H1 (cell line): ENCODE results near the gene SRF. TPM values are rescaled to one million over a fixed set of nuclear protein-coding genes. Genes with fewer than 3 reads are reported as not detected.

Source experiments
- CTCF ChIA-PET: fragments of 300-600 bp; sonication (Branson Sonifier 250); formaldehyde crosslinking; loops from one replicate; lab custom pipeline; 2021; ENCODE audit not compliant: partially characterized antibody; lab: Charles Lee
- POLR2A ChIA-PET: fragments of 300-600 bp; sonication (Branson Sonifier 250); formaldehyde crosslinking; loops from one replicate; lab custom pipeline; 2021; ENCODE audit warnings: inconsistent platforms; ENCODE audit not compliant: partially characterized antibody; lab: Charles Lee
- DNase-seq, 2 experiments: peaks; one replicate each; pipeline versions ENCODE4 v3.0.0 to v3.0.0-alpha.2; 2010 to 2022; ENCODE audit warnings: low spot score in 2 of 2, low read depth in 1 of 2, mixed read lengths in 1 of 2
- FAIRE-seq: peaks from 2 replicates; lab custom pipeline; 2011; peaks lifted over from hg19 to GRCh38; lab: Jason Lieb, UNC
- H2AFZ ChIP-seq: 2 replicates; pipeline ENCODE4 v1.8.1; 2012; ENCODE audit warnings: low read length, inconsistent platforms
- H2AK5ac ChIP-seq: 2 replicates; pipeline ENCODE4 v1.6.1; 2013; ENCODE audit warnings: low read depth, low read length
- H2BK120ac ChIP-seq: replicated peaks from 2 replicates; pipeline ENCODE3; 2013; ENCODE audit warnings: low read depth, low read length, inconsistent platforms
- H2BK12ac ChIP-seq: 2 replicates; pipeline ENCODE4 v1.6.1; 2013; ENCODE audit warnings: low read depth, low read length
- H2BK15ac ChIP-seq: 2 replicates; pipeline ENCODE4 v1.6.1; 2013; ENCODE audit warnings: low read length
- H2BK20ac ChIP-seq: 2 replicates; pipeline ENCODE4 v1.6.1; 2013; ENCODE audit warnings: low read length
- H2BK5ac ChIP-seq: 2 replicates; pipeline ENCODE4 v1.6.1; 2013; ENCODE audit warnings: low read depth, low read length
- H3K14ac ChIP-seq: 2 replicates; pipeline ENCODE4 v1.6.1; 2013; ENCODE audit warnings: inconsistent platforms; ENCODE audit not compliant: insufficient read length
- H3K18ac ChIP-seq: 2 replicates; pipeline ENCODE4 v1.6.1; 2013; ENCODE audit warnings: low read length; ENCODE audit errors: extremely low read depth
- H3K23ac ChIP-seq: 2 replicates; pipeline ENCODE4 v1.6.1; 2013; ENCODE audit warnings: inconsistent platforms; ENCODE audit not compliant: insufficient read length
- H3K23me2 ChIP-seq: 2 replicates; pipeline ENCODE4 v1.6.1; 2013; ENCODE audit warnings: low read depth, low read length
- H3K27ac ChIP-seq: 2 replicates; pipeline ENCODE4 v1.6.1; 2011; ENCODE audit warnings: low read depth, low read length, inconsistent platforms
- H3K27me3 ChIP-seq, 4 experiments: replicated peaks in 1 of 4; 1 replicate in 1 of 4; 2 replicates in 3 of 4; pipeline versions ENCODE4 v1.6.1 to v1.8.1; 2011 to 2013; ENCODE audit warnings: low read length in 3 of 4, mild to moderate bottlenecking in 3 of 4, inconsistent platforms in 2 of 4, mixed read lengths in 2 of 4, moderate library complexity in 1 of 4; ENCODE audit not compliant: control insufficient read depth in 3 of 4, insufficient read depth in 3 of 4; ENCODE audit errors: extremely low read depth in 1 of 4
- H3K36me3 ChIP-seq, 4 experiments: 2 replicates each; pipeline versions ENCODE4 v1.6.1 to v1.8.1; 2011 to 2013; ENCODE audit warnings: mild to moderate bottlenecking in 4 of 4, low read length in 3 of 4, moderate library complexity in 2 of 4, control low read depth in 1 of 4, inconsistent platforms in 1 of 4; ENCODE audit not compliant: insufficient read depth in 4 of 4, control insufficient read depth in 2 of 4
- H3K4ac ChIP-seq: replicated peaks from 2 replicates; pipeline ENCODE3; 2013; ENCODE audit warnings: low read length, low read depth, mixed read lengths, inconsistent platforms; ENCODE audit not compliant: insufficient read length
- H3K4me1 ChIP-seq, 4 experiments: replicated peaks in 1 of 4; 1 replicate in 1 of 4; 2 replicates in 3 of 4; pipeline versions ENCODE4 v1.6.1 to v1.8.1; 2011 to 2013; ENCODE audit warnings: low read length in 3 of 4, inconsistent platforms in 2 of 4, mixed read lengths in 1 of 4; ENCODE audit not compliant: insufficient read depth in 4 of 4, control insufficient read depth in 3 of 4
- H3K4me2 ChIP-seq, 2 experiments: 2 replicates each; pipeline versions ENCODE4 v1.6.1 to v1.8.1; 2011 to 2013; ENCODE audit warnings: low read depth in 2 of 2, low read length in 2 of 2, control low read depth in 1 of 2, inconsistent platforms in 1 of 2, mild to moderate bottlenecking in 1 of 2; ENCODE audit not compliant: insufficient read depth in 1 of 2
- H3K4me3 ChIP-seq, 4 experiments: fragments of 200-600, 300-600 bp in 1 of 4; sonication (generic), shearing (Covaris generic), sonication (Bioruptor Twin) in 1 of 4; 2 replicates each; pipeline versions ENCODE4 v1.5.1 to v1.8.1; 2011 to 2016; ENCODE audit warnings: low read length in 4 of 4, low read depth in 3 of 4, control low read depth in 2 of 4, inconsistent platforms in 2 of 4, mild to moderate bottlenecking in 2 of 4, mixed read lengths in 1 of 4, moderate library complexity in 1 of 4; ENCODE audit not compliant: insufficient read depth in 2 of 4; ENCODE audit errors: extremely low read depth in 1 of 4
- H3K56ac ChIP-seq: replicated peaks from 2 replicates; pipeline ENCODE3; 2013; ENCODE audit warnings: low read depth, mild to moderate bottlenecking, mixed read lengths, low read length, inconsistent platforms; ENCODE audit not compliant: insufficient read length
- H3K79me1 ChIP-seq: 2 replicates; pipeline ENCODE4 v1.6.1; 2013; ENCODE audit warnings: low read depth, low read length, control low read depth
- H3K79me2 ChIP-seq, 2 experiments: 2 replicates each; pipeline versions ENCODE4 v1.6.1 to v1.8.1; 2012 to 2013; ENCODE audit warnings: low read length in 2 of 2, mild to moderate bottlenecking in 2 of 2, inconsistent platforms in 1 of 2; ENCODE audit not compliant: insufficient read depth in 2 of 2, control insufficient read depth in 1 of 2
- H3K9ac ChIP-seq, 4 experiments: replicated peaks in 1 of 4; 1 replicate in 1 of 4; 2 replicates in 3 of 4; pipeline versions ENCODE4 v1.6.1 to v1.8.1; 2011 to 2013; ENCODE audit warnings: low read depth in 3 of 4, low read length in 3 of 4, control low read depth in 2 of 4, mild to moderate bottlenecking in 2 of 4, moderate library complexity in 2 of 4, inconsistent platforms in 1 of 4; ENCODE audit errors: extremely low read depth in 1 of 4
- H3K9me3 ChIP-seq, 2 experiments: 2 replicates each; pipeline versions ENCODE4 v1.6.1 to v1.8.1; 2012 to 2013; ENCODE audit warnings: mild to moderate bottlenecking in 2 of 2, moderate library complexity in 2 of 2, control low read depth in 1 of 2, inconsistent platforms in 1 of 2, low read depth in 1 of 2, low read length in 1 of 2, mixed read lengths in 1 of 2; ENCODE audit not compliant: insufficient read depth in 2 of 2
- H4K20me1 ChIP-seq, 2 experiments: replicated peaks in 1 of 2; 2 replicates each; pipeline versions ENCODE3 to v1.8.1; 2011 to 2013; ENCODE audit warnings: inconsistent platforms in 2 of 2, low read length in 2 of 2, mild to moderate bottlenecking in 1 of 2; ENCODE audit not compliant: insufficient read depth in 2 of 2, control insufficient read depth in 1 of 2
- H4K5ac ChIP-seq: 2 replicates; pipeline ENCODE4 v1.6.1; 2013; ENCODE audit warnings: low read length, low read depth, mixed read lengths, inconsistent platforms; ENCODE audit not compliant: insufficient read length
- H4K8ac ChIP-seq: 2 replicates; pipeline ENCODE4 v1.8.0; 2013; ENCODE audit warnings: mild to moderate bottlenecking, moderate library complexity, low read length, inconsistent platforms; ENCODE audit not compliant: insufficient read depth; ENCODE audit errors: extremely low read depth
- H4K91ac ChIP-seq: replicated peaks from 2 replicates; pipeline ENCODE3; 2013; ENCODE audit warnings: low read length, mixed read lengths, inconsistent platforms; ENCODE audit not compliant: insufficient read length
- GTF2F1 ChIP-seq: IDR thresholded peaks from 2 replicates; pipeline ENCODE4 v1.6.1; 2012; ENCODE audit warnings: low read depth, low read length, improper control_type of control experiment, borderline replicate concordance
- POU5F1 ChIP-seq: IDR thresholded peaks from 2 replicates; pipeline ENCODE4 v1.6.1; 2011; ENCODE audit warnings: low read depth, mild to moderate bottlenecking, low read length, moderate library complexity
- TCF12 ChIP-seq: IDR thresholded peaks from 2 replicates; pipeline ENCODE4 v1.6.1; 2011; ENCODE audit warnings: low read depth, mild to moderate bottlenecking, low read length
- WGBS, 2 experiments: shearing (Covaris generic) in 1 of 2; methylation state at CpG; one replicate each; pipeline versions ENCODE4 v1.1.6 to v1.1.7; 2013 to 2015; ENCODE audit warnings: low lambda C conversion rate in 2 of 2, mixed read lengths in 2 of 2, inconsistent platforms in 1 of 2, low coverage in 1 of 2, missing lambda C conversion rate in 1 of 2; ENCODE audit not compliant: insufficient replicate concordance in 2 of 2, insufficient coverage in 1 of 2, insufficient read length in 1 of 2; ENCODE audit errors: extremely low coverage in 1 of 2, missing lambda C conversion rate in 1 of 2; 5-methylcytosine and 5-hydroxymethylcytosine counted together
- polyA plus RNA-seq, 7 experiments: library from polyadenylated mRNA; depleted of rRNA in 3 of 7; stranded (reverse) in 5 of 7; unstranded in 2 of 7; fragments of >200 nt in 5 of 7; fragments of 200-250 nt in 2 of 7; gene quantifications; 1 replicate in 5 of 7; 2 replicates in 1 of 7; 4 replicates in 1 of 7; pipeline versions ENCODE4 v1.2.1 to v1.2.3, GENCODE V29; 2011 to 2013; ENCODE audit warnings: missing spikeins in 2 of 7, mixed read lengths in 2 of 7
- total RNA-seq: library from RNA; stranded (reverse); fragmentation: NEBNext Ultra II Directional; extraction: Animal tissue kit (Norgen Biotek cat#: 25700); gene quantifications from 2 replicates; pipeline ENCODE4 v1.2.1, GENCODE V29; 2021

SRF gene
- total and polyA plus RNA-seq, 2 of the 8 experiments (the other 6 are each of a cell fraction or from before 2014, with no cell fraction given), result 49.0 to 69.5 TPM

- H2BK120ac ChIP-seq, result no peak overlapping the region
- WGBS, 2 experiments, result 93% methylated on average over 7 of the region's 7 CpGs; no CpG with 5 or more reads in 1 of the 2 experiments
- no peak overlapping the region for H3K4me3 ChIP-seq
- no peak overlapping the region for H3K23ac ChIP-seq
- no peak overlapping the region for H3K9ac ChIP-seq
- H3K4ac ChIP-seq, result no peak overlapping the region
- 0 out of 2 replicates have a peak, but pooled peaks cover 2% of the 10 kb centered on the region for H3K79me1 ChIP-seq
- H4K5ac ChIP-seq, result no peak overlapping the region
- no peaks in the 10 kb centered on the region for H3K79me2 ChIP-seq
- no peak overlapping the region for H2BK12ac ChIP-seq
- H3K36me3 ChIP-seq, result no peaks in the 10 kb centered on the region; a peak in 1 of 8 replicates
- H3K56ac ChIP-seq, result no peak overlapping the region
- no peak overlapping the region for H3K14ac ChIP-seq
- FAIRE-seq, result no peak
- no peak overlapping the region for H2AFZ ChIP-seq
- H3K18ac ChIP-seq, result no peak overlapping the region
- ChIA-PET POLR2A (interaction anchor here (1.2 to 2.5 kb wide), 3 partner anchors 9 to 46 kb away, joined by 3 to 19 read pairs (median 8); partner anchors contain the start of gene DNPH1), CTCF (interaction anchor here (1.1 to 3.2 kb wide), 5 partner anchors 12 to 136 kb away, joined by 3 to 9 read pairs (median 4); no protein-coding TSS in a partner anchor)
- no peak overlapping the region for H2BK5ac ChIP-seq
- H3K23me2 ChIP-seq, result no peaks in the 10 kb centered on the region
- H3K9me3 ChIP-seq, result no peaks in the 10 kb centered on the region
- H3K4me2 ChIP-seq, result no peak overlapping the region
- H3K4me1 ChIP-seq, result peaks cover 0 to 4% (median 0%) of the 10 kb centered on the region in 4 experiments; a peak in 1 of 7 replicates
- H4K8ac ChIP-seq, result no peak overlapping the region
- H3K27ac ChIP-seq, result no peak overlapping the region
- H4K91ac ChIP-seq, result no peak overlapping the region
- no peak overlapping the region for H2AK5ac ChIP-seq
- no peak for DNase-seq
- no peak overlapping the region for H2BK15ac ChIP-seq
- H4K20me1 ChIP-seq, result peaks cover 5% of the 10 kb centered on the region in 2 experiments
- H3K27me3 ChIP-seq, result no peaks in the 10 kb centered on the region
- no peak overlapping the region for H2BK20ac ChIP-seq
- TF ChIP-seq GTF2F1 (no peak), TCF12 (no peak), POU5F1 (no peak)
Measured at GRCh38 chr6:43219814-43220213, 48.7 kb downstream of the SRF start.
